Bronchial epithelial cell (primary cell): ENCODE measurements around the gene SUCLG2. TPM values are rescaled to one million over a fixed set of nuclear protein-coding genes. Genes with fewer than 3 reads are reported as not detected.

Experiments used
- DNase-seq: peaks from one replicate; pipeline ENCODE4 v3.0.0-alpha.2; 2010; ENCODE audit warnings: low read depth
- FAIRE-seq: peaks from 2 replicates; lab custom pipeline; 2011; peaks lifted over from hg19 to GRCh38; lab: Jason Lieb, UNC
- H3K27me3 ChIP-seq: 2 replicates; pipeline ENCODE4 v1.5.1; 2011; ENCODE audit warnings: low read length; ENCODE audit not compliant: control insufficient read depth, insufficient read depth
- H3K36me3 ChIP-seq: 2 replicates; pipeline ENCODE4 v1.5.1; 2011; ENCODE audit warnings: low read length; ENCODE audit not compliant: control insufficient read depth, insufficient read depth
- H3K4me3 ChIP-seq: 2 replicates; pipeline ENCODE4 v1.5.1; 2011; ENCODE audit warnings: mild to moderate bottlenecking, low read depth, low read length, control low read depth
- CTCF ChIP-seq: IDR thresholded peaks from 2 replicates; pipeline ENCODE4 v1.5.1; 2011; ENCODE audit warnings: mild to moderate bottlenecking, moderate library complexity, low read length, control low read depth, inconsistent platforms; ENCODE audit not compliant: insufficient read depth, severe bottlenecking
- total RNA-seq: library from RNA; depleted of rRNA; stranded (reverse); fragments of >200 nt; gene quantifications from 2 replicates; pipeline ENCODE4 v1.2.1, GENCODE V29; 2014

SUCLG2 gene
- total RNA-seq, 1 donor from 2014 or later, result 42.1 TPM

- Histone ChIP-seq H3K4me3 (no peak overlapping the region), H3K36me3 (peaks cover 1% of the 10 kb centered on the region), H3K27me3 (no peaks in the 10 kb centered on the region)
- FAIRE-seq, result no peak
- no peak for TF ChIP-seq CTCF
- DNase-seq, result no peak
These were observed 44.7 kb downstream of the SUCLG2 start for GRCh38 chr3:67609709-67610108.

DNA sequence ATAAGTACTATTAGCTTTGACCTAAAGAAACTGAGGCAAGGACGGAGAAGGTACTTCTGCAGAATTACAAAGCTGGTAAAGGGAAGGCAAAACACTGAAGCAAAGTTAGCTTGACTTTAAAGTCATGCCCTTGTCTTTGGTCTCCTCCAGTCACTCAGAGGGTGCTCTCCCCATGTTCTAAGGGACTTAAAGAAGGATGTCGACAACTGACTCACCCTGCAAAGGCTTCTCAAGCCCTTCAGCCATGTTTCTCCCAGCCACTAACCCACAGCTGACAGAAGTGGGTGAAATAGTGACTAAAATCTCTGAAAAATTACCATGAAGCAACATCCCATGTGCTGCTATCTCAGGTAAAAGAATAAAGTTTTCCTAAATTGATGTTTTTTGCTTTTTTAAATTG, 46.4 kb downstream of the SUCLG2 start:
- Histone ChIP-seq H3K4me3 (no peak overlapping the region), H3K27me3 (no peaks in the 10 kb centered on the region), H3K36me3 (peaks cover 1% of the 10 kb centered on the region)
- TF ChIP-seq CTCF, result no peak
- DNase-seq, result no peak
- no peak for FAIRE-seq

DNA sequence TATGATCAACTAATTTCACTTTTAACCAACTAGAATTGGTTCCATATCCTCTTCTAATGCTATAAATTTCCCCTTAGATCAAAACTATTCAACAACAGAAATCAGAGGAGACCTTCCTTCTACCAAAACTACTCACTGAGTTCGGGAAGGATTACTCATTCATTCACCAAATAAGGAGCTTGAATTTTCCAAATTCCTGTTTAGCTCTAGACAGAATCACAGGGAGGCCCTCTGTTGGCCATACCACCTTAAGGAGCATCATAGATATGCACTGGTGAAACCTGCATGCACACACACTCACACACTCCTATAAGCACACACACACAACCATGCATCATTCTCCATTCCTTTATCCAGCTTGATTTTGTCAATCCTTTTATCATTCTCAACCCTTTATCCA, 49.0 kb downstream of the SUCLG2 start:
- H3K36me3 ChIP-seq, result peaks cover 1% of the 10 kb centered on the region
- no peak for FAIRE-seq
- TF ChIP-seq CTCF, result peak; percentile 18
- peak; percentile 73 for DNase-seq
- no peaks in the 10 kb centered on the region for H3K27me3 ChIP-seq
- no peak overlapping the region for H3K4me3 ChIP-seq

GRCh38 chr3:67602816-67603215, 51.6 kb downstream of the SUCLG2 start:
- TF ChIP-seq CTCF, result no peak
- no peaks in the 10 kb centered on the region for H3K27me3 ChIP-seq
- H3K4me3 ChIP-seq, result no peak overlapping the region
- FAIRE-seq (no peak), DNase-seq (no peak)
- H3K36me3 ChIP-seq, result no peaks in the 10 kb centered on the region

DNA sequence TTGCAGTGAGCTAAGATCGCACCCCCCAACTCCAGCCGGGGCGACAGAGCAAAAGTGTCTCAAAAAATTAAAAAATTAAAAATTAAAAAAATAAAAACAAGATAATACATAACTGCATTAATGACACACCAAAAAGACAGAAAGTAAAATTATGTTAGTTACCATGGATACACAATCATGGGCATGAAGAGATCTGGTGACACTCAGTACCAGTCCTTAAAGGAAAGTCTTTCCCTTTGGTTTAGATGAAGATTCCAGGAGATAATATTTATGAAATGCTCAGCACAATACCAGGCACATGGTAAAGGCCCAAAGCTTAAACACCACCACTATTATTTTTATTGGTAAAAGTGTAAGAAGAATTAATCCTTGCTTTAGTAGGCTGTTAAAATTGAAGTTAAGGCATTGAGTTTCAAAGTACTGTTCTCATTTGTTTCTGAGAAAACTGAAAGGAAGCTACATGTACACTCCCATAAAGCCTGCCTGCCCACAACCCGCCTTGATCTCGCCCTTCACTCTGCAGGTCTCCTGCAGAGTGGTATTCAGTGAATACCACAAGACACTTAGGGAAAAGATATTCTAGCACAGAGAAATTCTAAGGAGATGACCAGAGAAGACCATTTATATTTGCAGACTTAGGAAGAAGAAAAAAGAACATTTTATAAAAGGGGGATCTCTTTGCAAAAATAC, 52.3 kb downstream of the SUCLG2 start:
- Histone ChIP-seq H3K36me3 (no peaks in the 10 kb centered on the region), H3K27me3 (no peaks in the 10 kb centered on the region), H3K4me3 (no peak overlapping the region)
- DNase-seq (no peak), FAIRE-seq (no peak)
- TF ChIP-seq CTCF, result no peak

GRCh38 chr3:67601385-67601784, 53.0 kb downstream of the SUCLG2 start:
- DNase-seq, result no peak
- H3K36me3 ChIP-seq, result no peaks in the 10 kb centered on the region
- no peak for FAIRE-seq
- H3K27me3 ChIP-seq, result no peaks in the 10 kb centered on the region
- TF ChIP-seq CTCF, result no peak
- no peak overlapping the region for H3K4me3 ChIP-seq
